ENCODE measurements around the gene PLCL2.

Gene PLCL2

GRCh38 chr3:16841904-16842271, 42.9 kb upstream of the PLCL2 start:
- no peak for TF ChIP-seq CTCF (IDR thresholded peaks at IDR 0.05)

GRCh38 chr3:16842272-16843270, 42.2 kb upstream of the PLCL2 start:
- no peak for TF ChIP-seq CTCF (IDR thresholded peaks at IDR 0.05)

- TF ChIP-seq CTCF (IDR thresholded peaks at IDR 0.05): no peak
Measured at GRCh38 chr3:16844222-16844621, 40.5 kb upstream of the PLCL2 start.

- TF ChIP-seq CTCF (IDR thresholded peaks at IDR 0.05): no peak
Measured at GRCh38 chr3:16844791-16845190, 40.0 kb upstream of the PLCL2 start.

- TF ChIP-seq CTCF (IDR thresholded peaks at IDR 0.05): no peak
Measured at GRCh38 chr3:16846373-16847080, 38.2 kb upstream of the PLCL2 start.

- no peak for TF ChIP-seq CTCF (IDR thresholded peaks at IDR 0.05)
Measured at GRCh38 chr3:16848007-16848406, 36.7 kb upstream of the PLCL2 start.

- TF ChIP-seq CTCF (IDR thresholded peaks at IDR 0.05): no peak
Measured at GRCh38 chr3:16849229-16849628, 35.5 kb upstream of the PLCL2 start.
